ENCODE results near the gene FBXL7. TPM values are rescaled to one million over a fixed set of nuclear protein-coding genes. Genes with fewer than 3 reads are reported as not detected.

Gene FBXL7
- total RNA-seq, 1 donor from 2014 or later = 4.4 TPM

- TF ChIP-seq, protein P1, sequence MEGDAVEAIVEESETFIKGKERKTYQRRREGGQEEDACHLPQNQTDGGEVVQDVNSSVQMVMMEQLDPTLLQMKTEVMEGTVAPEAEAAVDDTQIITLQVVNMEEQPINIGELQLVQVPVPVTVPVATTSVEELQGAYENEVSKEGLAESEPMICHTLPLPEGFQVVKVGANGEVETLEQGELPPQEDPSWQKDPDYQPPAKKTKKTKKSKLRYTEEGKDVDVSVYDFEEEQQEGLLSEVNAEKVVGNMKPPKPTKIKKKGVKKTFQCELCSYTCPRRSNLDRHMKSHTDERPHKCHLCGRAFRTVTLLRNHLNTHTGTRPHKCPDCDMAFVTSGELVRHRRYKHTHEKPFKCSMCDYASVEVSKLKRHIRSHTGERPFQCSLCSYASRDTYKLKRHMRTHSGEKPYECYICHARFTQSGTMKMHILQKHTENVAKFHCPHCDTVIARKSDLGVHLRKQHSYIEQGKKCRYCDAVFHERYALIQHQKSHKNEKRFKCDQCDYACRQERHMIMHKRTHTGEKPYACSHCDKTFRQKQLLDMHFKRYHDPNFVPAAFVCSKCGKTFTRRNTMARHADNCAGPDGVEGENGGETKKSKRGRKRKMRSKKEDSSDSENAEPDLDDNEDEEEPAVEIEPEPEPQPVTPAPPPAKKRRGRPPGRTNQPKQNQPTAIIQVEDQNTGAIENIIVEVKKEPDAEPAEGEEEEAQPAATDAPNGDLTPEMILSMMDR (IDR thresholded peaks at IDR 0.05; ENCODE audit: insufficient read depth, low read length, poor library complexity, severe bottlenecking) = no peak
- H3K4me3 ChIP-seq (ENCODE audit: low read depth, low read length) = no peak overlapping the region
- no peaks in the 10 kb centered on the region for H3K36me3 ChIP-seq (ENCODE audit: control insufficient read depth, insufficient read depth, low read length)
- H3K27me3 ChIP-seq (ENCODE audit: control insufficient read depth, insufficient read depth, low read length) = no peaks in the 10 kb centered on the region
- DNase-seq (ENCODE audit: low read depth) = no peak
These were observed 387.1 kb downstream of the FBXL7 start for GRCh38 chr5:15887093-15887492.

- peak; percentile 26 for DNase-seq (ENCODE audit: low read depth)
- H3K36me3 ChIP-seq (ENCODE audit: control insufficient read depth, insufficient read depth, low read length) = no peaks in the 10 kb centered on the region
- H3K27me3 ChIP-seq (ENCODE audit: control insufficient read depth, insufficient read depth, low read length) = no peaks in the 10 kb centered on the region
- no peak overlapping the region for H3K4me3 ChIP-seq (ENCODE audit: low read depth, low read length)
- TF ChIP-seq, protein P1 (IDR thresholded peaks at IDR 0.05; ENCODE audit: insufficient read depth, low read length, poor library complexity, severe bottlenecking) = no peak
These were observed 389.0 kb downstream of the FBXL7 start for GRCh38 chr5:15889001-15889400.

DNA sequence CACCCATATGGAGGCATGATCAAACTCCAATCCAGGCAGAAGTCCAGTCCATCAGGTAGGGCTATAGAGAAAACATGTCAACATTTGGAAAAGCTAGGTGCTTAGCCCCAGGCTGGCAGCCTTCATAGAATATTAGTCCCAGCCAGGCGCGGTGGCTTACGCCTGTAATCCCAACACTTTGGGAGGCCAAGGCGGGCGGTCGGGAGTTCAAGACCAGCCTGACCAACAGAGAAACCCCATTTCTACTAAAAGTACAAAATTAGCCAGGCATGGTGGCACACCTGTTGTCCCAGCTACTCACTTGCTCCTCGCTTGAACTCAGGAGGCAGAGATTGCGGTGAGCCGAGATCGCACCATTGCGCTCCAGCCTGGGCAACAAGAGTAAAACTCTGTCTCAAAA, 393.9 kb downstream of the FBXL7 start:
- TF ChIP-seq, protein P1 (IDR thresholded peaks at IDR 0.05; ENCODE audit: insufficient read depth, low read length, poor library complexity, severe bottlenecking) = no peak
- no peak for DNase-seq (ENCODE audit: low read depth)
- no peaks in the 10 kb centered on the region for H3K27me3 ChIP-seq (ENCODE audit: control insufficient read depth, insufficient read depth, low read length)
- H3K36me3 ChIP-seq (ENCODE audit: control insufficient read depth, insufficient read depth, low read length) = no peaks in the 10 kb centered on the region
- no peak overlapping the region for H3K4me3 ChIP-seq (ENCODE audit: low read depth, low read length)

GRCh38 chr5:15897656-15898055, 397.7 kb downstream of the FBXL7 start:
- no peak overlapping the region for H3K4me3 ChIP-seq (ENCODE audit: low read depth, low read length)
- no peaks in the 10 kb centered on the region for H3K36me3 ChIP-seq (ENCODE audit: control insufficient read depth, insufficient read depth, low read length)
- TF ChIP-seq, protein P1 (IDR thresholded peaks at IDR 0.05; ENCODE audit: insufficient read depth, low read length, poor library complexity, severe bottlenecking) = no peak
- no peak for DNase-seq (ENCODE audit: low read depth)
- H3K27me3 ChIP-seq (ENCODE audit: control insufficient read depth, insufficient read depth, low read length) = no peaks in the 10 kb centered on the region

- Histone ChIP-seq H3K36me3 (ENCODE audit: control insufficient read depth, insufficient read depth, low read length) (no peaks in the 10 kb centered on the region), H3K4me3 (ENCODE audit: low read depth, low read length) (no peak overlapping the region), H3K27me3 (ENCODE audit: control insufficient read depth, insufficient read depth, low read length) (no peaks in the 10 kb centered on the region)
- DNase-seq (ENCODE audit: low read depth) = no peak
- TF ChIP-seq, protein P1 (IDR thresholded peaks at IDR 0.05; ENCODE audit: insufficient read depth, low read length, poor library complexity, severe bottlenecking) = no peak
These were observed 398.7 kb downstream of the FBXL7 start for GRCh38 chr5:15898641-15899040.

- no peak for DNase-seq (ENCODE audit: low read depth)
- TF ChIP-seq, protein P1 (IDR thresholded peaks at IDR 0.05; ENCODE audit: insufficient read depth, low read length, poor library complexity, severe bottlenecking) = no peak
These were observed 399.5 kb downstream of the FBXL7 start for GRCh38 chr5:15899481-15899880.

More at GRCh38 chr5:15899481-15899880, 399.5 kb downstream of the FBXL7 start:
- Histone ChIP-seq H3K4me3 (ENCODE audit: low read depth, low read length) (no peak overlapping the region), H3K27me3 (ENCODE audit: control insufficient read depth, insufficient read depth, low read length) (no peaks in the 10 kb centered on the region), H3K36me3 (ENCODE audit: control insufficient read depth, insufficient read depth, low read length) (no peaks in the 10 kb centered on the region)

All from kidney epithelial cell (primary cell).